Hypothalamus (tissue), 51 donors: ENCODE measurements around the gene CPSF4L.
"Not testable (repeated sequence)": the region's sequence is repeated elsewhere in the genome, so short reads cannot be mapped to it uniquely, and the experiment has no call there.

ENCODE experiments used
- DNase-seq, 51 donors: peaks; one replicate each; lab custom pipeline; 2025; lab: John Stamatoyannopoulos, UW

CPSF4L gene, protein sequence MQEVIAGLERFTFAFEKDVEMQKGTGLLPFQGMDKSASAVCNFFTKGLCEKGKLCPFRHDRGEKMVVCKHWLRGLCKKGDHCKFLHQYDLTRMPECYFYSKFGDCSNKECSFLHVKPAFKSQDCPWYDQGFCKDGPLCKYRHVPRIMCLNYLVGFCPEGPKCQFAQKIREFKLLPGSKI

DNA sequence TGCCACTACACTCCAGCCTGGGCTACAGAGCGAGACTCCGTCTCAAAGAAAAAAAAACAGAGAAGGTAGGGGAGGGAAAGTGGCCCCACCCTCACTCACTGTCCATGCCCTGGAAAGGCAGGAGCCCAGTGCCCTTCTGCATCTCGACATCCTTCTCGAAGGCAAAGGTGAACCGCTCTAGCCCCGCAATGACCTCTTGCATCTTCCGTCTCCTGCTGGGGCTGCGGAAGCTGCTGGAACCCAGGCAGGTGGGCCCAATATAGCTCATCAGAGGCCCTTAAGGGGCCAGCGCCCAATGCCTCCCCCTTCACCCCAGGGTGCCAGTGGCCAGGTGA lies at the start of gene CPSF4L:
Gene CPSF4L, minus strand, starts transcription at position 264 of the 335 bp plus-strand sequence. Its CDS starts 62 bp downstream, at position 202.
- DNase-seq, result no peak

DNA sequence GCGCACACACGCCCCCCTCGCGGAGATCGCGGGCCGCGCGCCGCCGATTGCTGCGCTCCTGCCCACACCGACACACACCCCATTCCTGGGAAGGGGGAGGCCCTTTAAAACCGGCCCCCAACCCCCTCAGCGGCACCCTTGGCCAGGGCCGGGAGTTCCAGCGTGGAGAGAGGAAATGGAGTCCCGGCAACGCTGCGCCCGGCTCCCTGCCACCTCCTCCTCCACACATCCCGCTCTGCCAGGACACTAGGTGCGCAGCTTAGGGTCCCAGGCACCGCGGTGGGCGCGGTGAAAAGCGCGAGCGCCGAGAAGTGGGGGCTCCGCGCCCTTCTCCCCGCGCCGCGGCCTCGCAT lies 49.7 kb upstream of the CPSF4L start:
- DNase-seq, result peak in 6 of 51 donors; percentile 53 to 66 (median 58)

DNA sequence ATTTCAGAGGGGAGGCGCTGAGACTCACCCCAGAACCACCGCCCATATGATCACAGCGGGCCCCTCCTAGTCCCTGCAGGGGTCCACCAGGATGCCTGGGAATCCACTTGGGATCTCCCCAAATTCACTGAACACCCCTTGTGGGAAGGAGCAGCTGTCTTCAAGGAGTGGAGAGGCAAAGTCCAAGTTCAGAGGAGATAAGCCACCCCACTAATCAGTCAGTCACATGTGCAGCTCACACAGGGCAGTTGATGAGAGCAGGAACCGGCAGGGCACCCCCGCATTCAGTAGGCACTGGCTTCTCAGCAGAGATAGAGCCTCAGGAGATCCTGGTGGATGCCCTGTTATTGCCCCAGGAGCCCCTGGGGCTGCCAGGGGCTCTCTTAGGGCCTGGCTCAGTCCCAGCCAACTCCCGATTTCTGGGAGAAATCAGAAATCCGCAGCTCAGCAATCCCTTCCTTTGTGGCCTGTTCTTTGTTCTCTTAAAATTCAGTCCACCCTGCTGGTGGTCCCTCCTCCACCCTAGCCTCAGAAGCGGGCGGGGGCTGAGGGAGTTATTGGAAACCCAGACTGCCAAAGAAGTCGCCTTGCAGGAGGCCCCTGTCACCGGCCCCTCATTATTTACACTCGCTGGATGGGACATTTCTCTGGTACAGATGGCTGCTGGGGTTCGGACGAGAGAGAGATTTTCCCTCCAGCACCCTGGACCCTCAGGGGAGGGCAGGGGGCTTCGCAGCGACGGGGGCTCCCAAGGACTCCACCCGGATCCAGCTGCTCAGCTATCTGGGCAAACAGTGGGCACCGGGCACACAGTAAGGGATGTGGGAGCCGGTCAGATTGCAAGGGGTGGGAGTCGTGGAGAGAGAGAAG lies 48.3 kb upstream of the CPSF4L start:
- DNase-seq, result peak in 5 of 51 donors; percentile 34 to 60 (median 45)

DNA sequence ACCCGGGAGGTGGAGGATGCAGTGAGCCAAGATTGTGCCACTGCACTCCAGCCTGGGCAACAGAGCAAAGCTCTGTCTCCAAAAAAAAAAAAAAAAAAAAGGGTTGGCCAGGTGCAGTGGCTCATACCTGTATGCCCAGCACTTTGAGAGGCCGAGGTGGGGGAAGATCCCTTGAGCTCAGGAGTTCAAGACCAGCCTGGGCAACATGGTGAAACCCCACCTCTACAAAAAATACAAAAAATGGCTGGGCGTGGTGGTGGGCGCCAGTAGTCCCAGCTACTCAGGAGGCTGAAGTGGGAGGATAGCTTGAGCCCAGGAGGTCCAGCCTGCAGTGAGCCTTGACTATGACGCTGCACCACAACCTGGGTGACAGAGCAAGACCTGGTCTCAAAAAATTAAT lies 47.3 kb upstream of the CPSF4L start:
- DNase-seq, result not testable (repeated sequence)

DNA sequence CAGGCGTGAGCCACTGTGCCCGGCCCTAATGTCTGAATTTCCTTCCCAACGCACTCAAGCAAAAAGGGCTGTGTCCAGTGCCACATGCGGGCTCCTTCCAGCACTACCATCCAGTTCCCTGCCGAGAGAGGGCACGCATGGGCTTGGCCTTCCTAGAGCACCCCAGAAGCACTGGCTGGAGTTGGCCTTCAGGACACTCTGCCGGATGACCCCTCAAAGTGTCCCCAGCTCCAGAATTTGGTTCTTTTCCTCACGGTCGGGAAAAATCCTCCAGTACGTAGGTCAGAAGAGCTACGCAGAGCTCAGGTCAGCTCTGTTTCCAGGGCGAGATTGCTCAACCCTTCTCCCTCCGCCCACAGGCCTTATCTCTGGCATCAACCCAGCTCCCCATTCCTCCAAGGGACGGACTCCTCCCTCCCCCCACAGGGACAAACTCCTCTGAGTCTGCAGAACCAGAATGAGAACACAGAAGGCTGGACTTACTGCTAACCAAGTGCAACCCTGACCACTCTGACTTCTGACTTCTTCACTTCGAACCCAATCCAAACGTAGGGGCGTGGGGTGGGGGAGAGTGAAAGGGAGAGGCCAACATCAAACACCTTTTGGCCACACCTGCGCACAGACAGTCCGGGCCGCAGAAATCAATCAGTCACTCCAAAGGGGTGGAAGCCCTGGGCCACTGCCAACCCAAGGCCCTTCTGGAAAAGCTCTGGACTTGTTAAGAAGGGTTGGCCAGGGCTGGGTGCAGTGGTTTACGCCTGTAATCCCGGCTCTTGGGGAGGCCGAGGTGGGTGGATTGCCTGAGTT lies 46.5 kb upstream of the CPSF4L start:
- DNase-seq, result peak in 2 of 51 donors; percentile 20 to 28

DNA sequence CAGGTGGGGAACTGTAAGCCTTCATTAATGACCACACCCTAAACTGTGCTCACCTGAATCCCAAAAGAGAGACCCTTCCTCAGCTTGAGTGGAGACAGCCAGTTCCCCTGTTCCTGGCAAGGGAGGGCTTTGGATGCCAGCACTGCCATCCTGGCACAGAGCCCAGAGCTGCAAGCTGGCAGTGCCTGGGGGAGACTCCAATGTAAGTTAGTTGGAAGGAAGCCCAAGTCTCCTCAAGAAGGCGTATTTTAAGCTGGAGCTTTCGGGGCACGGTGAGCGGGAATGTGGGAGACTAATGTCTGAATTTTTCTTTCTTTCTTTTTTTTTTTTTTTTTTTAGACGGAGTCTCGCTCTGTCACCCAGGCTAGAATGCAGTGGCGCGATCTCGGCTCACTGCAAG lies 45.5 kb upstream of the CPSF4L start:
- DNase-seq, result peak in 30 of 51 donors; percentile 20 to 74 (median 50)

DNA sequence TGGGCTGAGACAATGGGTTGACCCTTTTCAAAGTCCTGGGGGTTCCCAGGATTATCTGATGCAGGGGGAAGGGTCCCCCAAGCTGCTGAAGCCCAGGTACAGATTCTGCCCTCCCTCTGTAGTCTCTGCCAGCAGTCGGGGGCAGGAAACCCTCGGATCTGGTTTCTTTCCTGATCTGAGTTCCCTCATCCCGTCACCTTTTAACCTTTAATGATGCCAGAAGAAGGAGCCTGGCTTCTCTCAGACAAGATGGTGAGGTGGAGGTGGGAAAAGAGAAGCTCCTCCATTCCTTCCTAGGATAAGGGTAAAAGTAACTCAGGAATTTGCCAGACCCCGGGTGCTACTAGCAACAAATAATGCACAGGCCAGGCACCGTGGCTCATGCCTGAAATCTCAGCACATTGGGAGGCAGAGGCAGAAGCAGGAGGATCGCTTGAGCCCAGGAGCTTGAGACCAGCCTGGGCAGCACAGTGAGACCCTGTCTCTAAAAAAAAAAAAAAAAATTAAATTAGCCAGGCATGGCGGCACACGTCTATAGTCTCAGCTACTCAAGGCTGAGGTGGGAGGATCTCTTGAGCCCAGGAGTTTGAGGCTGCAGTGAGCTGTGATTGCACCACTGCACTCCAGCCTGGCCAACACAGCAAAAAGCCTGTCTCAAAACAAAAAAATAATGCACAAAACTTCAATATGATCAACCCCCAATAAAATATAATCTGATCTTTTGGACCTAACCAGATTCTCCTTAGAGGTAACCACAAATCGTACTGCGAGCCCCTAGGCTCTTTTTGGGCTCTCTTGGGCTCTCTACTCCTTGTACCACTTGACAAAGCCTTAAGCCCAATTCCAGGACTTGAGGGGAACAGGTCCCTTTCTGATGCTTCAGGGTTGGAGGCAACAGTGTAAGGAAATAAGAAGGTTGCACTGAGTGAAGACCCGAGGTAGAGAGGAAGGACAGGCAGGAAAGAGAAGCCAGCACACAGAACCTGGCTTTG lies 44.5 kb upstream of the CPSF4L start:
- no peak for DNase-seq

DNA sequence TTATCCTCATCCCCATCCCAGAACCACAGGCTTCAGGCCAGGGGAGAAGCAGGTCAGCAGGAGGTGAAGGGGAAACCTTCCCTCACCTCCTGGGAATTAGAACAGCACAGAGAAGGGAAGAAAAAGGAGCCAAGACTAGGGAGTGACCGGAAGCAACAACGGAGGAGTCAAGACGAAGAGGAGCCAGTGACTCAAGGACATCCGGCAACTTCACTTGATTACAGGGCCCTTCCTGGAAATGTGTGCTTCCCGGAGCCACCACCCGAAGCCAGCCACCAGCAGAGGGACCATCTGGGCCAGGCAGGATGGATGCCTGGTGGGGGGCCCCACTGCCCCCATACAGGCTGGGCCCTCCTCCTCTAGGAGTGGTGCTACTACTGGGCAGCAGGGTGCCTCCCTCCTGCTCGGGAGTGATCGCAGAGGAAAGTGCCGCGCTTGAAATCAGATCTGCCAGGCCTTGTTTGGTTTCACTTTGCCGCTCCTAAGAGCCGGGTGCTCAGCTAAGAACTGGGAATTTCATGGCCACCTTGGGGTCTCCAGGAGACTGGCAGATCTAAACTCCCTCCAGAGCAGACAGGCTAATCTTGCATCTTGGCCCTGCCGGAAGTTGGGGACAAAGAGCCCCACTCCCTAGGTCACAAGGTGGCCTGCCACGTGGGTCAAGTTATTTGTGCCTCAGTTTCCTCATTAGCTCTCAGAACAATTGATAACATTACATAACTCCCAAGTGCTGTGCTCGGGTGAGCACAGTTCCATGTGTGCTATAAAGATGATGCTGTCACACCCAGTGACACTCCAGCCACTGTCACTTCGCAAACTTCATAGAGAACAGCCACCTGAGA lies 43.5 kb upstream of the CPSF4L start:
- DNase-seq, result peak in 12 of 51 donors; percentile 22 to 65 (median 32)

DNA sequence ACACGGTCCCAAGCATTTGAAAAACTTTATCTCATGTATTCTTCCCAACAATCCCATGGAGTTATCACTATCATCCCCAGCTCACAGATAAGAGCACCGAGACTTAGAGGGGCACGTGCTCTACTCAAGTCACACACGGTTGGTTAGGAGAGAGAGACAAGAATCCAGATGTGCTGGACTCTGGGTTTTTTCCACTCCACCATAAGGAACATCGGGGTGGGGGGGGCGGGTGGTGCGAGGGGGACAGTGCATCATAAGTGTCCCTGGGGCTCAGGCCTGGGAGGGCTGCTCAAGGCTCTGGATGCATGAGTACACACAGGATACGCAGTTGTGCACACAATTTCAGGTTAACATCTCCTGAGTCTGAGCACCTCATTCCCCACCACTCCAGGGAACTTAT lies 42.8 kb upstream of the CPSF4L start:
- no peak for DNase-seq

DNA sequence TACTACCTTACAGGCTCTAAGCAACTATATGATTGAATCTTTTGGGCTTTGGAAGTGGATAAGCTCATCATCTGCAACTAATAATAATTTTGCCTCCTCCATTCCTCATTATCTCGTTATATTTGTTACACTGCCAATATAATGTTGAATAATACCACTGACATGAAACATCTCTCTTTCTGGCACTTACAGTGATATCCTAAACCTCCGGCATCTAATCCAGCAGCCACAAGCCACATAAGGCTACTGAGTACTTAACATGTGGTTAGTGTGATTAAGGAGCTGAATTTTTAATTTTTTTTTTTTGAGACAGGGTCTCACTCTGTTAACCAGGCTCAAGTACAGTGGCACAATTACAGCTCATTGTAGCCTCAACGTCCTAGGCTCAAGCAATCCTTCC lies 40.5 kb upstream of the CPSF4L start:
- no peak for DNase-seq

DNA sequence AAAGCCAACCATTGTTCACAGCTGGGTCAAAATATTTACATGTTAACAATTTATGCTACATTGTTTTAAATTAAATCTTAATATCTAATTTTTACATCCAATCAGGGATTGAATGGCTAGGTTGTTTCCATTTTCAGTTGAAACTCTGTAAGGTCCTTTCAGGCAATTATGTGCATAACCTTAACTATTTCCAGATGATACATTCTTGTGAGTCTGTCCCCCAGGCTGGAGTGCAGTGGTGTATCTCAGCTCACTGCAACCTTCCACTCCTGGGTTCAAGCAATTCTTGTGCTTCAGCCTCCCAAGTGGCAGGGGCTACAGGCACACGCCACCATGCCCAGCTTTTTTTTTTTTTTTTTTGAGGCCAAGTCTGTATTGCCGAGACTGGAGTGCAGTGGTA lies 39.7 kb upstream of the CPSF4L start:
- no peak for DNase-seq

DNA sequence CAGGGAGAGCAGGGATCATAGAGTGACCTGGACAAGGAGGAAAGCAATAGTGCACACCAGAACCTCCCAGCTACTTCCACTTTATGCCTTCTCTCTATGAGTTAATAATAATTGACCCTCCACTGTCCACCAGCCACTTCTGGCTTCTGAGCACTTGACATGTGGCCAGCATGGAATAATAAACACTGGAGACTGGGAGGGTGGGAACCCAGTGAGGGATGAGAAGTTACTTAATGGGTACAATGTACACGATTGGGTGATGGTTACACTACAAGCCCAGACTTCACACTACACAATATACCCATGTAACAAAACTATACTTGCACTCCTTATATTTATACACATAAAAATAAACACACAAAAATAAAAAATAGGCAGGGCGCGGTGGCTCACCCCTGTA lies 38.7 kb upstream of the CPSF4L start:
- DNase-seq, result no peak

DNA sequence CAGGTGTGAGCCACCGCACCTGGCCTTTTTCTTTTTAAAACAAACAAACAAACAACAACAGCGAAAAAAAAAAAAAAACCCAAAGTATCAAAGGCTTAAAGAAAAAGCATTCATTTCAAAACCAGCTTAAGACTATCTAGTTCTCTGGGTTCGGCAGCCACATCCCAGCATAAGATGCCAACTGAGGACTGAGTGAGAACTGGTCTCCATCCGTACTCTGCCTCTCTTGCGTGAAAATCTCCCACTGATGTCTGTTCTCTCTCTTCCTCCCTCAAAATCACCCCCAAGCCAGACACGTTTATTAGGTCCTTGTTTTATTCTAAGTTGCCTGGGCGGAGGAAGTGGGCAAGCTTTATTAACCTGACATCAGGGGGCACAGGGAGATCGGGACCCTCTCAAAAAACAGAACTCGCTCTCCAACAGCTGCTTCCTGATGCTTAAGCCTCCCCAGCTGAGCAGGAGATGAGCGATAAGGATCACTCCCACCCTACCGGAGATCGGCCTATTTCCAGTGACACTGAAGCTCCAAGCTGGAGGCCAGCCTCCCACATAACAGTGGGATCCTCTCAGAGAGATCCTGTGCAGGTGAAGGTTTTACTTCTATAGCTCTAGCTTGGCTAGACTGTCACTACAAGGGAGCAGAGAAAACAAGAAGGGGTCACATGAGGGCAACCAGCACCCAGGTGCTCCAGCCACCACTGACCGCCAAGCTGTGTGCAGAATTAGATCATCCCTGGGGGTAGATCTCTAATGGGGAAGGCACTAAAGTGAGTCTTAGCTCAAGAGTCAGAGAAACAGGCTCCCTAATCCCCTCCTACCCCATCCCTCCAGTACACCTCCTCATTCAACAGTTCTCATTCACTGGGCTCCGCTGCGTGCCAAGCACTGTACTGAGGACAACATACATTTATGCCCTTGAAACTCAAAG lies 36.5 kb upstream of the CPSF4L start:
- DNase-seq, result no peak

DNA sequence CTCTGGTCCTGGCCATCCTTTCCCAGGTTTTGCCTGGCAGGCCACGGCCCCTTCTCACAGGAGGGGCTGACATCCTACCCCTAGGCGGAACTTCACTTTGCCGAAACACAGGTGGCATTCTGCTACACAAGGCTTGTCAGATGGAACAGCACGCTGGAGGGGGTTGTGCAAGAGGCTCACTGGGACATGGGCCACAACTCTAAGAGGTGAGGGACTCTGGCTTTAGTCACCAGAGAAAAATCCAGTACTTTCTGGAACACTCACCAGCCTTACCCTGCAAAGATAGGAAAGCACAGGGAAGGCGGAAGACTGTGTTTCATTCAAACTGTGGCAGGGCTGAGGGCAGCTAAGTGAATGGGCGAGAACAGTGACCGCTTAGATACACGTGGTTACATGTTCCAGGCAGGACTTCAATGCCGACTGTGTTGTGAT lies 31.8 kb upstream of the CPSF4L start:
- peak in 14 of 51 donors; percentile 25 to 77 (median 45) for DNase-seq

DNA sequence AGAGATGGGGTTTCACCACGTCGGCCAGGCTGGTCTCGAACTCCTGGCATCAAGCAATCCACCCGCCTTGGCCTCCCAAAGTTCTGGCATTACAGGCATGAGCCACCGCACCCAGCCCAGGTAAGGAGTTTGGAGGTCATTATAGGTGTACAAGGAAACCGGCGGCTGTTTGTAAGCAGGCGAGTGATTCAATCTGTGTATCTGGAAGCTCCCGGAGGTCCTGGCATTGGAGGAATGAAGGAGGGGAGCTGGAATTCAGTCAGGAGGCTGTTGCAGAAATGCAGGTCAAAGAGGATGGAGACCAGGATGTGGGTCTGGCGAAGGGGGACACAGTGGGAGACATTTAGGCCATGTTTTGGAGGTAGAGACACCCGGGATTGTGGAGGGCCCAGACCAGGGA lies 31.4 kb upstream of the CPSF4L start:
- DNase-seq, result no peak

DNA sequence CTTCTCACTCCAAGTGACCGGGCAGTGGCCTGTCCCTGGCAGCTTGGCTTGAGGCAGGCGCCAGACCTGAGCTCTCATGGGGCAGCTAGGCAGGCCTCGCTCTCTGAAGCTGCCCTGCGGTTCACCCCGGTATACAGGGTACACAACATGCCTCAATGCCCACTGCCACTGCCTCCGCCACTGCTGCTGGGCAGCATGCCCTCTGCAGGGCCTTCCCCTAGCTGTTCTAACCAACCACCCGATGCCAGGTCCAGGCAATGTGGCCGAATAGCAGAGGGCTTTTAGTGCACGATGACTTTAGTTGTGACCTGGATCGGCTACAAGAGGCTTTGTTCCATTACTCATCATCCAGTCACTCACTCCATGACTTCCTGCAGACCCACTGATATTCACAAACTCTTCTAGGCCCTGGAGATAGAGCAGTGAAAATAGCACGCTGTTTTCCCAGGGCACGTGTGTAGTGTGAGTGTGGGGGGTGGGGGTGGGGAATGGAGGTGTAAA lies 30.4 kb upstream of the CPSF4L start:
- peak in 28 of 51 donors; percentile 16 to 81 (median 54) for DNase-seq

DNA sequence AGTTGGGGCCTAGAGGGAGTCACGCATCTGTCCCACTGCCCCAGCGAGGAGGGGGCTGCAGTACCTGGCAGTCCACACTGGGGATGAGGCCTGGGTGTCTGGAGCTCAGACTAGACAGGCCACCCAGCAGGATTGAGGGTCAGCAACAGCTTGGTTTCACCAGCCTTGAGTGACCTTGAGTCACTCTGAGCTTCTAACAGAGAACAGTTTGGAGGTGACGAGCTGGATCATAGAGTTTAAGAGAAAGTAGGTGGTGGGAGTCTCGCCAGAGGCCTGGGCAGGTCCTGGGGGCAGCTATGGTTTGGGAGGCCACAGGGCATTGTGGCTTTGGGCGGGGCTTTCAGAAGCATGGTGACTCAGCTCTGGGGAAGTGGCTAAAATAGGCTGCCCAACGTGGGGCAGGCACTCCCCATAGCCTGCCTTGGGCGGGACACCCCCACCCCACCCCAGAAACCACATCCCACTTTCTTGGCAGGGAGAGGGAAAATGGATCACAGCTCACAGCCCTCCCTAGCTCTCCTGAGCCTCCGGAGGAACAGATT lies 29.7 kb upstream of the CPSF4L start:
- DNase-seq, result peak in 5 of 51 donors; percentile 22 to 40 (median 34)
